Heart left ventricle (tissue), 13 donors: Measurements from ENCODE around the gene RPS6KA6.

Experiments used
- CTCF ChIP-seq, 12 donors: fragments of 200-600 bp; sonication (generic) in 4 of 12; IDR thresholded peaks; one replicate each; pipeline versions ENCODE4 v1.5.0 to v1.8.0; 2018 to 2022; ENCODE audit warnings: antibody characterized with exemption in 12 of 12, mild to moderate bottlenecking in 5 of 12
- POLR2A ChIP-seq, 2 donors: fragments of 450-650 bp; IDR thresholded peaks; one replicate each; pipeline ENCODE4 v1.6.1; 2017; ENCODE audit warnings: antibody characterized with exemption in 2 of 2, mild to moderate bottlenecking in 2 of 2, moderate library complexity in 2 of 2
- donor health status: ischemic (EF 13 %, LVEDD 7.1; RV severe dilation, severe dysfunction).
- donor health status: DM: no; HTN: yes; CAD: no.
- donor health status: DM: no; HTN: no; CAD: no.
- donor health status: ischemic (EF 25% LVEDD 6.9; RV normal size, moderate dysfunction).
- donor health status: ischemic (EF 25% LVEDD 5.7; RV mildly dilated, moderate dysfunction).
- donor health status: ischemic (EF 35%, LVEDD 5.7; RV mildly dilated, moderate dysfunction).
- donor health status: nonischemic (EF 11% LVEDD 7.7; RV severe dilation, severe dysfunction).
- donor health status: DM: yes; HTN: yes; CAD: no.
- donor health status: PGD.
- donor health status: ischemic (EF 29% LVEDD 5.4; RV normal size, mild dysfunction).
- donor health status: nonischemic (EF 23%, LVEDD 6.1; RV moderate dilation, normal function).

GRCh38 chrX:84046403-84046984, 141.5 kb downstream of the RPS6KA6 start:
- TF ChIP-seq CTCF (IDR thresholded peaks at IDR 0.05) = peak in 11 of 12 donors; percentile 30 to 64 (median 50)
- TF ChIP-seq POLR2A (IDR thresholded peaks at IDR 0.05) = no peak
